Peyer's patch (tissue), 4 donors: Measurements from ENCODE around the gene SMAD9. TPM values are rescaled to one million over a fixed set of nuclear protein-coding genes. Genes with fewer than 3 reads are reported as not detected.

Experiments used
- DNase-seq, 3 donors: peaks; one replicate each; pipeline ENCODE4 v3.0.0-alpha.2; 2017 to 2019
- H3K27ac ChIP-seq, 4 donors: fragments of 200-600 bp; sonication (generic); one replicate each; pipeline ENCODE4 v1.5.1; 2016 to 2019
- H3K27me3 ChIP-seq, 2 donors: fragments of 200-600 bp; sonication (generic); one replicate each; pipeline ENCODE4 v1.5.1; 2019
- H3K36me3 ChIP-seq, 3 donors: fragments of 200-600 bp; sonication (generic); one replicate each; pipeline ENCODE4 v1.5.1; 2016 to 2019
- H3K4me1 ChIP-seq, 4 donors: fragments of 200-600 bp; sonication (generic); one replicate each; pipeline ENCODE4 v1.5.1; 2016 to 2019
- H3K4me3 ChIP-seq, 4 donors: fragments of 200-600 bp; sonication (generic); 1 replicate in 3 of 4; 2 replicates in 1 of 4; pipeline ENCODE4 v1.5.1; 2016 to 2019; ENCODE audit warnings: mild to moderate bottlenecking in 1 of 4
- H3K9me3 ChIP-seq, 4 donors: fragments of 200-600 bp; sonication (generic); one replicate each; pipeline ENCODE4 v1.5.1; 2016 to 2019; ENCODE audit warnings: mild to moderate bottlenecking in 1 of 4
- POLR2A ChIP-seq, 2 donors: fragments of 450-650 bp; IDR thresholded peaks; one replicate each; pipeline ENCODE4 v1.5.1; 2017; ENCODE audit warnings: antibody characterized with exemption in 2 of 2, mild to moderate bottlenecking in 2 of 2, moderate library complexity in 2 of 2
- total RNA-seq, 4 donors: library from RNA; depleted of rRNA; stranded (reverse); fragments of >200 nt; gene quantifications; one replicate each; pipeline ENCODE4 v1.1.0, GENCODE V29; 2016
- TF ChIP-seq, protein P1 (sequence below), 6 experiments: fragments of 450-650 bp in 4 of 6; fragments of 200-600 bp in 2 of 6; sonication (generic) in 1 of 6; IDR thresholded peaks; one replicate each; pipeline ENCODE4 v1.5.1; 2017 to 2019; ENCODE audit warnings: antibody characterized with exemption in 6 of 6, mild to moderate bottlenecking in 3 of 6, moderate library complexity in 1 of 6

The SMAD9 gene
- total RNA-seq, 4 donors from 2014 or later = 3.2 to 10.7 (median 4.0) TPM

DNA sequence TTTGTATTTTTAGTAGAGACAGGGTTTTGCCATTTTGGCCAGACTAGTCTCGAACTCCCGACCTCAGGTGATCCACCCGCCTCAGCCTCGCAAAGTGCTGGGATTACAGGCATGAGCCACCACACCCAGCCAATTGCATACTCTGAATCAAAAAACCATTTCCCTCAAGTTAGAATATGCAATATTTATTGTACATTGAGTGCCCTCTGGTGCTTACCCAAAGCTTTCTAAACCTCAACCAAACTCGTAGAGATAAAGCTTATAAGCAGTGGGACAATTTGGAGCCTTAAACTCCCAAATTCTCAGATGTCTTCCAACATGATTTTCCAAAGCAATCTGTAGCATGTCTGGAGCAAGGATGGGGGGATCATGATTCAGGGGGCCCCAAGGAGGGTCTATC lies 78.6 kb downstream of the SMAD9 start:
- Histone ChIP-seq H3K27me3 (no peaks in the 10 kb centered on the region), H3K27ac (no peak overlapping the region), H3K36me3 (no peaks in the 10 kb centered on the region), H3K4me3 (no peak overlapping the region), H3K4me1 (no peaks in the 10 kb centered on the region), H3K9me3 (no peaks in the 10 kb centered on the region)
- TF ChIP-seq, protein P1, sequence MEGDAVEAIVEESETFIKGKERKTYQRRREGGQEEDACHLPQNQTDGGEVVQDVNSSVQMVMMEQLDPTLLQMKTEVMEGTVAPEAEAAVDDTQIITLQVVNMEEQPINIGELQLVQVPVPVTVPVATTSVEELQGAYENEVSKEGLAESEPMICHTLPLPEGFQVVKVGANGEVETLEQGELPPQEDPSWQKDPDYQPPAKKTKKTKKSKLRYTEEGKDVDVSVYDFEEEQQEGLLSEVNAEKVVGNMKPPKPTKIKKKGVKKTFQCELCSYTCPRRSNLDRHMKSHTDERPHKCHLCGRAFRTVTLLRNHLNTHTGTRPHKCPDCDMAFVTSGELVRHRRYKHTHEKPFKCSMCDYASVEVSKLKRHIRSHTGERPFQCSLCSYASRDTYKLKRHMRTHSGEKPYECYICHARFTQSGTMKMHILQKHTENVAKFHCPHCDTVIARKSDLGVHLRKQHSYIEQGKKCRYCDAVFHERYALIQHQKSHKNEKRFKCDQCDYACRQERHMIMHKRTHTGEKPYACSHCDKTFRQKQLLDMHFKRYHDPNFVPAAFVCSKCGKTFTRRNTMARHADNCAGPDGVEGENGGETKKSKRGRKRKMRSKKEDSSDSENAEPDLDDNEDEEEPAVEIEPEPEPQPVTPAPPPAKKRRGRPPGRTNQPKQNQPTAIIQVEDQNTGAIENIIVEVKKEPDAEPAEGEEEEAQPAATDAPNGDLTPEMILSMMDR (IDR thresholded peaks at IDR 0.05) = no peak
- no peak for TF ChIP-seq POLR2A (IDR thresholded peaks at IDR 0.05)
- no peak for DNase-seq

- Histone ChIP-seq H3K36me3 (no peaks in the 10 kb centered on the region), H3K27me3 (no peaks in the 10 kb centered on the region), H3K9me3 (no peaks in the 10 kb centered on the region), H3K4me1 (no peaks in the 10 kb centered on the region), H3K27ac (no peak overlapping the region), H3K4me3 (no peak overlapping the region)
- TF ChIP-seq POLR2A (IDR thresholded peaks at IDR 0.05) = no peak
- TF ChIP-seq, protein P1 (IDR thresholded peaks at IDR 0.05) = no peak
- DNase-seq = no peak
Measured at GRCh38 chr13:36840718-36841250, 79.3 kb downstream of the SMAD9 start.

DNA sequence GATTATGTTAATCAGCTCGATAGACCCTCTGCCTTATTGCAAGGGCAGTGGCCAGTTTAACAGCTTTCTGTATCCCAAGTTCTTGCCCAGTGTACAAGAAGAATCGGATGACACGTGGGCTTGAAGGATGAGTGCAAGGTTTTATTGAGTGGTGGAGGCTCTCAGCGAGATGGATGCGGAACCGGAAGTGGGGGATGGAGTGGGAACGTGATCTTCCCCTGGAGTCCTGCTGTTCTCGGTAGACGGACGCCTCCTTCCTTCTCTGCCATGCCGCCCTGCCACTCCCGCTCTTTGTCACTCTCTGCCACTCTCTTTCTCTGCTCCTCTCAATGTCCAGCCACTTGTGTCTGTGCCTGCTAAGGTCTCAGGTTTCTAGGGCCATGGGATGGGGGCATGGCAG lies 80.1 kb downstream of the SMAD9 start:
- H3K27me3 ChIP-seq = no peaks in the 10 kb centered on the region
- no peak overlapping the region for H3K4me3 ChIP-seq
- no peak for DNase-seq
- H3K9me3 ChIP-seq = no peaks in the 10 kb centered on the region
- no peak for TF ChIP-seq POLR2A (IDR thresholded peaks at IDR 0.05)
- TF ChIP-seq, protein P1 (IDR thresholded peaks at IDR 0.05) = no peak
- H3K36me3 ChIP-seq = no peaks in the 10 kb centered on the region
- H3K27ac ChIP-seq = no peak overlapping the region
- no peaks in the 10 kb centered on the region for H3K4me1 ChIP-seq

DNA sequence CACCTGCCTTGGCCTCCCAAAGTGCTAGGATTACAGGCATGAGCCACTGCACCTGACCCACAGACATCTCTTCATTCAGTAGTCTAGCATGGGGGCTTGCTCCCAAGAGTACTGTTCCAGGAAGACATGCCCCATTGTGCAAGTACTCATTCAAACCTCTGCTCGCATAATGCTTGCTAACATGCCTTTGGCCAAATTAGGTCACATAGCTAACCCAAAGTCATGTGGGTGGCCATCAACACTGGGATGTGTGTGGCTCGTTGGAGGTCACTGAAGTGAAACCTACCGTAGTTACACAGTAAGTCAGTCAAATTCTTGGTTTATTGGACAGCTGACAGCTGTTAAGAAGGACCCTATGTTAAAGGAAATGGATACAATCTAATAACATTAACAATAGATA lies 80.8 kb downstream of the SMAD9 start:
- H3K36me3 ChIP-seq = no peaks in the 10 kb centered on the region
- no peaks in the 10 kb centered on the region for H3K27me3 ChIP-seq
- H3K27ac ChIP-seq = no peak overlapping the region
- no peaks in the 10 kb centered on the region for H3K4me1 ChIP-seq
- DNase-seq = no peak
- no peaks in the 10 kb centered on the region for H3K9me3 ChIP-seq
- TF ChIP-seq, protein P1 (IDR thresholded peaks at IDR 0.05) = no peak
- TF ChIP-seq POLR2A (IDR thresholded peaks at IDR 0.05) = no peak
- H3K4me3 ChIP-seq = no peak overlapping the region

- TF ChIP-seq, protein P1 (IDR thresholded peaks at IDR 0.05) = no peak
- TF ChIP-seq POLR2A (IDR thresholded peaks at IDR 0.05) = no peak
- no peaks in the 10 kb centered on the region for H3K9me3 ChIP-seq
- no peak for DNase-seq
- no peaks in the 10 kb centered on the region for H3K36me3 ChIP-seq
- H3K4me3 ChIP-seq = no peak overlapping the region
- no peak overlapping the region for H3K27ac ChIP-seq
- H3K4me1 ChIP-seq = no peaks in the 10 kb centered on the region
- H3K27me3 ChIP-seq = no peaks in the 10 kb centered on the region
Measured at GRCh38 chr13:36837354-36838092, 82.5 kb downstream of the SMAD9 start.
